ENCODE results near the gene UNC5B. TPM values are rescaled to one million over a fixed set of nuclear protein-coding genes. Genes with fewer than 3 reads are reported as not detected.

UNC5B gene
- total and polyA plus RNA-seq, 2 donors (not counting 1 experiment from before 2014, with no cell fraction given): 2.5 to 60.8 TPM

GRCh38 chr10:71345694-71346093, 133.3 kb downstream of the UNC5B start:
- no peak for TF ChIP-seq EZH2 (IDR thresholded peaks at IDR 0.05; ENCODE audit: low read length, missing control alignments)
- TF ChIP-seq, protein P1, sequence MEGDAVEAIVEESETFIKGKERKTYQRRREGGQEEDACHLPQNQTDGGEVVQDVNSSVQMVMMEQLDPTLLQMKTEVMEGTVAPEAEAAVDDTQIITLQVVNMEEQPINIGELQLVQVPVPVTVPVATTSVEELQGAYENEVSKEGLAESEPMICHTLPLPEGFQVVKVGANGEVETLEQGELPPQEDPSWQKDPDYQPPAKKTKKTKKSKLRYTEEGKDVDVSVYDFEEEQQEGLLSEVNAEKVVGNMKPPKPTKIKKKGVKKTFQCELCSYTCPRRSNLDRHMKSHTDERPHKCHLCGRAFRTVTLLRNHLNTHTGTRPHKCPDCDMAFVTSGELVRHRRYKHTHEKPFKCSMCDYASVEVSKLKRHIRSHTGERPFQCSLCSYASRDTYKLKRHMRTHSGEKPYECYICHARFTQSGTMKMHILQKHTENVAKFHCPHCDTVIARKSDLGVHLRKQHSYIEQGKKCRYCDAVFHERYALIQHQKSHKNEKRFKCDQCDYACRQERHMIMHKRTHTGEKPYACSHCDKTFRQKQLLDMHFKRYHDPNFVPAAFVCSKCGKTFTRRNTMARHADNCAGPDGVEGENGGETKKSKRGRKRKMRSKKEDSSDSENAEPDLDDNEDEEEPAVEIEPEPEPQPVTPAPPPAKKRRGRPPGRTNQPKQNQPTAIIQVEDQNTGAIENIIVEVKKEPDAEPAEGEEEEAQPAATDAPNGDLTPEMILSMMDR (conservative IDR thresholded peaks at IDR 0.05 in 1 of 2, IDR thresholded peaks at IDR 0.05 in 1 of 2; ENCODE audit: low read depth in 1 of 2, low read length in 2 of 2): no peak
- H4K20me1 ChIP-seq (ENCODE audit: control insufficient read depth, extremely low read depth, insufficient read depth, low read length): no peaks in the 10 kb centered on the region
- no peak overlapping the region for H2AFZ ChIP-seq (ENCODE audit: low read length)
- no peak overlapping the region for H3K4me3 ChIP-seq (replicated peaks in 1 of 4; ENCODE audit: control extremely low read depth in 1 of 4, insufficient read depth in 1 of 4, low read depth in 3 of 4, low read length in 4 of 4)
- H3K27me3 ChIP-seq (ENCODE audit: control insufficient read depth, insufficient read depth, low read length): peaks cover 3% of the 10 kb centered on the region
- no peak overlapping the region for H3K9ac ChIP-seq (ENCODE audit: insufficient read depth, low read length)
- H3K36me3 ChIP-seq (ENCODE audit: control insufficient read depth, insufficient read depth, low read length): no peaks in the 10 kb centered on the region
- H3K4me2 ChIP-seq (ENCODE audit: extremely low read depth, insufficient read depth, low read length): no peak overlapping the region
- no peaks in the 10 kb centered on the region for H3K9me3 ChIP-seq (ENCODE audit: control insufficient read depth, insufficient read depth, low read depth, low read length)
- no peaks in the 10 kb centered on the region for H3K4me1 ChIP-seq (ENCODE audit: control insufficient read depth, extremely low read depth, insufficient read depth, low read length)
- no peak overlapping the region for H3K27ac ChIP-seq (ENCODE audit: insufficient read depth, low read length)
- DNase-seq (ENCODE audit: low read depth in 2 of 2): no peak
- no peaks in the 10 kb centered on the region for H3K79me2 ChIP-seq (ENCODE audit: control insufficient read depth, insufficient read depth, low read length)

- Histone ChIP-seq H3K9me3 (ENCODE audit: control insufficient read depth, insufficient read depth, low read depth, low read length) (no peaks in the 10 kb centered on the region), H3K9ac (ENCODE audit: insufficient read depth, low read length) (no peak overlapping the region)
Measured at GRCh38 chr10:71346731-71347130, 134.4 kb downstream of the UNC5B start.

GRCh38 chr10:71347587-71348395, 135.4 kb downstream of the UNC5B start:
- peaks cover 3% of the 10 kb centered on the region for H3K27me3 ChIP-seq (ENCODE audit: control insufficient read depth, insufficient read depth, low read length)
- no peak overlapping the region for H3K27ac ChIP-seq (ENCODE audit: insufficient read depth, low read length)
- TF ChIP-seq, protein P1 (conservative IDR thresholded peaks at IDR 0.05 in 1 of 2, IDR thresholded peaks at IDR 0.05 in 1 of 2; ENCODE audit: low read depth in 1 of 2, low read length in 2 of 2): no peak
- TF ChIP-seq EZH2 (IDR thresholded peaks at IDR 0.05; ENCODE audit: low read length, missing control alignments): no peak
- no peak overlapping the region for H3K4me3 ChIP-seq (replicated peaks in 1 of 4; ENCODE audit: control extremely low read depth in 1 of 4, insufficient read depth in 1 of 4, low read depth in 3 of 4, low read length in 4 of 4)
- H3K4me2 ChIP-seq (ENCODE audit: extremely low read depth, insufficient read depth, low read length): no peak overlapping the region
- H2AFZ ChIP-seq (ENCODE audit: low read length): no peak overlapping the region
- no peaks in the 10 kb centered on the region for H4K20me1 ChIP-seq (ENCODE audit: control insufficient read depth, extremely low read depth, insufficient read depth, low read length)
- no peak overlapping the region for H3K9ac ChIP-seq (ENCODE audit: insufficient read depth, low read length)
- H3K9me3 ChIP-seq (ENCODE audit: control insufficient read depth, insufficient read depth, low read depth, low read length): no peaks in the 10 kb centered on the region
- no peaks in the 10 kb centered on the region for H3K79me2 ChIP-seq (ENCODE audit: control insufficient read depth, insufficient read depth, low read length)
- no peaks in the 10 kb centered on the region for H3K36me3 ChIP-seq (ENCODE audit: control insufficient read depth, insufficient read depth, low read length)
- DNase-seq (ENCODE audit: low read depth in 2 of 2): no peak
- H3K4me1 ChIP-seq (ENCODE audit: control insufficient read depth, extremely low read depth, insufficient read depth, low read length): no peaks in the 10 kb centered on the region

More at GRCh38 chr10:71346731-71347130, 134.4 kb downstream of the UNC5B start:
- no peak for DNase-seq (ENCODE audit: low read depth in 2 of 2)
- Histone ChIP-seq H3K4me1 (ENCODE audit: control insufficient read depth, extremely low read depth, insufficient read depth, low read length) (no peaks in the 10 kb centered on the region), H4K20me1 (ENCODE audit: control insufficient read depth, extremely low read depth, insufficient read depth, low read length) (no peaks in the 10 kb centered on the region), H3K79me2 (ENCODE audit: control insufficient read depth, insufficient read depth, low read length) (no peaks in the 10 kb centered on the region), H2AFZ (ENCODE audit: low read length) (no peak overlapping the region), H3K4me3 (replicated peaks in 1 of 4; ENCODE audit: control extremely low read depth in 1 of 4, insufficient read depth in 1 of 4, low read depth in 3 of 4, low read length in 4 of 4) (no peak overlapping the region), H3K4me2 (ENCODE audit: extremely low read depth, insufficient read depth, low read length) (no peak overlapping the region), H3K27ac (ENCODE audit: insufficient read depth, low read length) (no peak overlapping the region), H3K27me3 (ENCODE audit: control insufficient read depth, insufficient read depth, low read length) (peaks cover 3% of the 10 kb centered on the region), H3K36me3 (ENCODE audit: control insufficient read depth, insufficient read depth, low read length) (no peaks in the 10 kb centered on the region)
- TF ChIP-seq EZH2 (IDR thresholded peaks at IDR 0.05; ENCODE audit: low read length, missing control alignments): no peak
- TF ChIP-seq, protein P1 (conservative IDR thresholded peaks at IDR 0.05 in 1 of 2, IDR thresholded peaks at IDR 0.05 in 1 of 2; ENCODE audit: low read depth in 1 of 2, low read length in 2 of 2): no peak

All from fibroblast of lung (primary cell).